ENCODE measurements around the gene OSCP1.
"Not testable (repeated sequence)": the region's sequence is repeated elsewhere in the genome, so short reads cannot be mapped to it uniquely, and the experiment has no call there.

The OSCP1 gene, protein sequence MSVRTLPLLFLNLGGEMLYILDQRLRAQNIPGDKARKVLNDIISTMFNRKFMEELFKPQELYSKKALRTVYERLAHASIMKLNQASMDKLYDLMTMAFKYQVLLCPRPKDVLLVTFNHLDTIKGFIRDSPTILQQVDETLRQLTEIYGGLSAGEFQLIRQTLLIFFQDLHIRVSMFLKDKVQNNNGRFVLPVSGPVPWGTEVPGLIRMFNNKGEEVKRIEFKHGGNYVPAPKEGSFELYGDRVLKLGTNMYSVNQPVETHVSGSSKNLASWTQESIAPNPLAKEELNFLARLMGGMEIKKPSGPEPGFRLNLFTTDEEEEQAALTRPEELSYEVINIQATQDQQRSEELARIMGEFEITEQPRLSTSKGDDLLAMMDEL

GRCh38 chr1:36450270-36450918 is at the start of gene OSCP1:
OSCP1 (minus strand) TSS chr1:36450451; CDS start chr1:36450369, 82 bp downstream.
- H3K79me2 ChIP-seq (ENCODE audit: control insufficient read depth, insufficient read depth, low read length, unreplicated experiment) = no peaks in the 10 kb centered on the region
- H3K27ac ChIP-seq (ENCODE audit: low read depth, low read length) = peak within 1 kb of the TSS; percentile 96
- H2AFZ ChIP-seq (ENCODE audit: low read length, unreplicated experiment) = peak within 1 kb of the TSS; percentile 95
- H3K36me3 ChIP-seq (ENCODE audit: insufficient read depth, low read length) = no peaks in the 10 kb centered on the region
- H3K4me1 ChIP-seq (ENCODE audit: control insufficient read depth, insufficient read depth, low read length, unreplicated experiment) = peaks cover 7% of the 10 kb centered on the region
- peak within 1 kb of the TSS; percentile 92 for H3K4me3 ChIP-seq (ENCODE audit: low read depth, low read length)
- no peaks in the 10 kb centered on the region for H3K27me3 ChIP-seq (ENCODE audit: insufficient read depth, low read length)

- no peaks in the 10 kb centered on the region for H3K36me3 ChIP-seq (ENCODE audit: insufficient read depth, low read length)
- H3K27me3 ChIP-seq (ENCODE audit: insufficient read depth, low read length) = peaks cover 55% of the 10 kb centered on the region
- H3K4me3 ChIP-seq (ENCODE audit: low read depth, low read length) = no peak overlapping the region
- H3K27ac ChIP-seq (ENCODE audit: low read depth, low read length) = no peak overlapping the region
- H3K4me1 ChIP-seq (ENCODE audit: control insufficient read depth, insufficient read depth, low read length, unreplicated experiment) = no peaks in the 10 kb centered on the region
- H2AFZ ChIP-seq (ENCODE audit: low read length, unreplicated experiment) = no peak overlapping the region
- H3K79me2 ChIP-seq (ENCODE audit: control insufficient read depth, insufficient read depth, low read length, unreplicated experiment) = no peaks in the 10 kb centered on the region
Measured at GRCh38 chr1:36497207-36497606, 47.0 kb upstream of the OSCP1 start.

DNA sequence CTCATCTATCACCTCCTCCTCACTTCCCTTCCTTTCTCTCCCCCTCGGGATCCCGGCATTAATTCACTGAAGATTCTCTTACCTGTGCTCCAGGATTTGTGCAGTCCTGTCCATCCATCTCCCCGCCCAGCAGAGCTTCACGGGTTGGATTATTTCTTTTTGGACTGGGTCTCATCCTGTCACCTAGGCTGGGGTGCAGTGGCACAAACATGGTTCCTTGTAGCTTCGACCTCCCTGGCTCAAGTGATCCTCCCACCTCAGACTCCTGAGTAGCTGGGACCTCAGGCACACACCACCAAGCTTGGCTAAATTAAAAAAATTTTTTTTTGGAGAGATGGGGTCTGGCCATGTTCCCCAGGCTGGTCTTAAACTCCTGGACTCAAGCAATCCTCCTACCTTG is 44.7 kb upstream of the OSCP1 start:
- no peaks in the 10 kb centered on the region for H3K36me3 ChIP-seq (ENCODE audit: insufficient read depth, low read length)
- H3K4me3 ChIP-seq (ENCODE audit: low read depth, low read length) = no peak overlapping the region
- no peaks in the 10 kb centered on the region for H3K79me2 ChIP-seq (ENCODE audit: control insufficient read depth, insufficient read depth, low read length, unreplicated experiment)
- peaks cover 50% of the 10 kb centered on the region for H3K27me3 ChIP-seq (ENCODE audit: insufficient read depth, low read length)
- H3K27ac ChIP-seq (ENCODE audit: low read depth, low read length) = no peak overlapping the region
- no peak overlapping the region for H2AFZ ChIP-seq (ENCODE audit: low read length, unreplicated experiment)
- H3K4me1 ChIP-seq (ENCODE audit: control insufficient read depth, insufficient read depth, low read length, unreplicated experiment) = no peaks in the 10 kb centered on the region

GRCh38 chr1:36493524-36493923 is 43.3 kb upstream of the OSCP1 start:
- peaks cover 48% of the 10 kb centered on the region for H3K27me3 ChIP-seq (ENCODE audit: insufficient read depth, low read length)
- H3K4me1 ChIP-seq (ENCODE audit: control insufficient read depth, insufficient read depth, low read length, unreplicated experiment) = no peaks in the 10 kb centered on the region
- H2AFZ ChIP-seq (ENCODE audit: low read length, unreplicated experiment) = no peak overlapping the region
- H3K79me2 ChIP-seq (ENCODE audit: control insufficient read depth, insufficient read depth, low read length, unreplicated experiment) = no peaks in the 10 kb centered on the region
- no peaks in the 10 kb centered on the region for H3K36me3 ChIP-seq (ENCODE audit: insufficient read depth, low read length)
- H3K4me3 ChIP-seq (ENCODE audit: low read depth, low read length) = no peak overlapping the region
- H3K27ac ChIP-seq (ENCODE audit: low read depth, low read length) = no peak overlapping the region

DNA sequence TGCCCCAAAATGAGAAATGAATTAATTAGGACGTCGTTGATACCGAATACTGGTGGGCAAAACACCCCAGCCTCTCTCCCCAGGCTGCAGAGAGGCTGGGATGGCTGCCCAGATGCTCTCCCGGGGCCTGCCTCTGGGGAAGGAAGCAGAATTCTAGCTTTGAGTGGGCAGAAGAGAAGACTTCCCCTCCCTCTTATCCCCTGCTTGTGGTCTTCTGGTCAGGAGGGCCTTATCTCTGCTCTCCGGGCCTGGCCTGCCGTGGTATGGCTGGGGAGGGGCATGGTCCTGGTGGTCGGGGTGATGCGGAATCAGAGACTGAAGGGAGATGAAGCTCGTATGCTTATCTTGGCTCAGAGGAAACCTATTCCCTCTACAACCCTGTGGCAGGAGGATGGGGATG is 42.2 kb upstream of the OSCP1 start:
- Histone ChIP-seq H3K36me3 (ENCODE audit: insufficient read depth, low read length) (no peaks in the 10 kb centered on the region), H2AFZ (ENCODE audit: low read length, unreplicated experiment) (no peak overlapping the region), H3K27me3 (ENCODE audit: insufficient read depth, low read length) (peaks cover 45% of the 10 kb centered on the region)

GRCh38 chr1:36489258-36490051 is 39.2 kb upstream of the OSCP1 start:
- peaks cover 28% of the 10 kb centered on the region for H3K27me3 ChIP-seq (ENCODE audit: insufficient read depth, low read length)
- H3K36me3 ChIP-seq (ENCODE audit: insufficient read depth, low read length); H3K27ac ChIP-seq (ENCODE audit: low read depth, low read length); H3K4me3 ChIP-seq (ENCODE audit: low read depth, low read length); H3K79me2 ChIP-seq (ENCODE audit: control insufficient read depth, insufficient read depth, low read length, unreplicated experiment); H3K4me1 ChIP-seq (ENCODE audit: control insufficient read depth, insufficient read depth, low read length, unreplicated experiment); H2AFZ ChIP-seq (ENCODE audit: low read length, unreplicated experiment): not testable (repeated sequence)

More for the DNA sequence above, 42.2 kb upstream of the OSCP1 start:
- Histone ChIP-seq H3K79me2 (ENCODE audit: control insufficient read depth, insufficient read depth, low read length, unreplicated experiment) (no peaks in the 10 kb centered on the region), H3K4me1 (ENCODE audit: control insufficient read depth, insufficient read depth, low read length, unreplicated experiment) (no peaks in the 10 kb centered on the region), H3K4me3 (ENCODE audit: low read depth, low read length) (no peak overlapping the region), H3K27ac (ENCODE audit: low read depth, low read length) (no peak overlapping the region)

DNA sequence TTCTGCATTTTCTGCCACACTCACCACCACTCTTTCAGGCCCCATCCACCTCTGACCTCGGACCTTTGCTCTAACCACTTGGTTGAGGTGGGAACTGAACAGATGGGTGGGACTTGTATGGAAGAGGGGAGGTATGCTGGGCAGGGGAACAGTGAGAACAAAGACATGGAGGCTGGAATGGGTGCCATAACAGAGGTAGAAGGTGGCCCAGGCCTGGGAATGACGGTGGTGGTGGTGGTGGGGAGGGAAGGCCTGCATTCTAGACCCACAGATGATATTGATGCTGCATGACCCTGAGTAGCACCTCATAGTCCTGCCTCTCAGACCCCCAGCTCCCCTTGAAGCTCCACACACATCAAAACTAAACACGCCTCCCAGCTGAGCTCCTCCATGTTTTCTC is 37.7 kb upstream of the OSCP1 start:
- H3K4me3 ChIP-seq (ENCODE audit: low read depth, low read length) = no peak overlapping the region
- peaks cover 14% of the 10 kb centered on the region for H3K27me3 ChIP-seq (ENCODE audit: insufficient read depth, low read length)
- no peak overlapping the region for H2AFZ ChIP-seq (ENCODE audit: low read length, unreplicated experiment)
- no peaks in the 10 kb centered on the region for H3K4me1 ChIP-seq (ENCODE audit: control insufficient read depth, insufficient read depth, low read length, unreplicated experiment)
- no peak overlapping the region for H3K27ac ChIP-seq (ENCODE audit: low read depth, low read length)
- no peaks in the 10 kb centered on the region for H3K79me2 ChIP-seq (ENCODE audit: control insufficient read depth, insufficient read depth, low read length, unreplicated experiment)
- no peaks in the 10 kb centered on the region for H3K36me3 ChIP-seq (ENCODE audit: insufficient read depth, low read length)

- H3K27ac ChIP-seq (ENCODE audit: low read depth, low read length); H2AFZ ChIP-seq (ENCODE audit: low read length, unreplicated experiment); H3K4me1 ChIP-seq (ENCODE audit: control insufficient read depth, insufficient read depth, low read length, unreplicated experiment): not testable (repeated sequence)
Measured at GRCh38 chr1:36487336-36487725, 37.1 kb upstream of the OSCP1 start.

DNA sequence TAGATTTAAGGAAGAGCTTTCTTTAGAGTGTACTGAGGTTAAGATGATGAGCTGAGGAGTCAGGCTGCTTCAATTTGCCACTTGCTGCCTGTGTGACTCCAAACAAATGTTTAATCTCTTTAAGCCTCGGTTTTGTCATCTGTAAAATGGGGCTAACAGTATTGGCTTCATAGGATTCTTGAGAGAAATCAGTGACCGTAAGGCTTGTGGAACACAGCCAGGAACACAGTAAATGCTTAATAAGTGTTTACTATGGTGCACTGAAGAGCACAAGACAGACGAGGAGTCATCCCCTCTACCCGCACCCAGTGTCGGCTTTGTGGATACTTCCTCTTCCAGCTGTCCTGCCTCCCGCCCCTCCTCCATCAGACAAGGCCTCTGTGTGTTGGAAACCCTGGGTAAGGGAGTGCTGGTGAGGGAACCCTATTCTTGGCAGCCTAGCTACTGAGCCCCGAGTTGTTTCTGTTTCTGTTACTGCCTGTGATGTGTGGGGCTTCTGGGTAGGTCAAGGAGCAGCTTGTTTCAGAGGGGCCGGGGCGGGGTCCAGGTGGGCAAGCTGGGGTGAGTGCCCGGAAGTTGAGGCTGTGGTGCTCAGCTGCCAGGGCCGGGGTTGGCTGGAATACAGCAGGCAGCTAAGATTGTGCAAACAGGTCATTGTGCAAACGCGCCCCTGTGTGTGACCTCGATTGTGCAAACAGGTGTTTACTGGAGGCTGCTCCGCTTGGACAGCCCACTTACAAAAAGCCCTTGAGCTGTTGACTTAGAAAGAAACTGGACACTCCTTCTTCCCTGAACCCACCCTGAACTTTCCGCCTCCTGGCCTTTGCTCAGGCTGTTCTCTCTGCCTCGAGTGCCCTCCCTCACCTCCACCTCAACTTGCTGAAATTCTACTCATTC is 36.4 kb upstream of the OSCP1 start:
- no peak overlapping the region for H3K27ac ChIP-seq (ENCODE audit: low read depth, low read length)
- H3K4me1 ChIP-seq (ENCODE audit: control insufficient read depth, insufficient read depth, low read length, unreplicated experiment) = no peaks in the 10 kb centered on the region
- no peaks in the 10 kb centered on the region for H3K36me3 ChIP-seq (ENCODE audit: insufficient read depth, low read length)
- no peak overlapping the region for H3K4me3 ChIP-seq (ENCODE audit: low read depth, low read length)
- no peaks in the 10 kb centered on the region for H3K79me2 ChIP-seq (ENCODE audit: control insufficient read depth, insufficient read depth, low read length, unreplicated experiment)
- peaks cover 6% of the 10 kb centered on the region for H3K27me3 ChIP-seq (ENCODE audit: insufficient read depth, low read length)
- H2AFZ ChIP-seq (ENCODE audit: low read length, unreplicated experiment) = no peak overlapping the region

More at GRCh38 chr1:36487336-36487725, 37.1 kb upstream of the OSCP1 start:
- H3K36me3 ChIP-seq (ENCODE audit: insufficient read depth, low read length); H3K4me3 ChIP-seq (ENCODE audit: low read depth, low read length); H3K79me2 ChIP-seq (ENCODE audit: control insufficient read depth, insufficient read depth, low read length, unreplicated experiment): not testable (repeated sequence)
- peaks cover 11% of the 10 kb centered on the region for H3K27me3 ChIP-seq (ENCODE audit: insufficient read depth, low read length)

DNA sequence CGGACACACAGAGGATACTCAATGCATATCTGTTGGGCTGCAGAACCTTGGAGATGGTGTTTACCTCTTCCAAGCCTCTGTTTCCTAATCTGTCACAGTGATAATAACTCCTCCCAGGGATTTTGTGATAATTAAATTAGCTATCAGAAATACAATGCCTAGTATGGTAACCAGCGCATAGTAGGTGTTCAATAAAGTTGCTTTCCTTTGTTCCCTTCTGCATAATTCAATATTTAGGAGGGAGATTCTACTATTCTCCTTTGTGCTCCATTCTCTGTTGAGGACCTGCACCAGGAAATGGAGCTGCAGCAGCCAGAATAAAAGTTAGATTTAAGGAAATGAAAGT is 35.8 kb upstream of the OSCP1 start:
- H2AFZ ChIP-seq (ENCODE audit: low read length, unreplicated experiment) = no peak overlapping the region
- no peaks in the 10 kb centered on the region for H3K79me2 ChIP-seq (ENCODE audit: control insufficient read depth, insufficient read depth, low read length, unreplicated experiment)
- no peaks in the 10 kb centered on the region for H3K4me1 ChIP-seq (ENCODE audit: control insufficient read depth, insufficient read depth, low read length, unreplicated experiment)
- no peaks in the 10 kb centered on the region for H3K36me3 ChIP-seq (ENCODE audit: insufficient read depth, low read length)
- peaks cover 6% of the 10 kb centered on the region for H3K27me3 ChIP-seq (ENCODE audit: insufficient read depth, low read length)
- H3K27ac ChIP-seq (ENCODE audit: low read depth, low read length) = no peak overlapping the region
- H3K4me3 ChIP-seq (ENCODE audit: low read depth, low read length) = no peak overlapping the region

All from ACC112 (cell line).